Measurements from ENCODE around the gene TSPAN5.

TSPAN5 gene

GRCh38 chr4:98514741-98515469, 143.5 kb downstream of the TSPAN5 start:
- no peak for DNase-seq

GRCh38 chr4:98512918-98513317, 145.5 kb downstream of the TSPAN5 start:
- no peak for DNase-seq

DNA sequence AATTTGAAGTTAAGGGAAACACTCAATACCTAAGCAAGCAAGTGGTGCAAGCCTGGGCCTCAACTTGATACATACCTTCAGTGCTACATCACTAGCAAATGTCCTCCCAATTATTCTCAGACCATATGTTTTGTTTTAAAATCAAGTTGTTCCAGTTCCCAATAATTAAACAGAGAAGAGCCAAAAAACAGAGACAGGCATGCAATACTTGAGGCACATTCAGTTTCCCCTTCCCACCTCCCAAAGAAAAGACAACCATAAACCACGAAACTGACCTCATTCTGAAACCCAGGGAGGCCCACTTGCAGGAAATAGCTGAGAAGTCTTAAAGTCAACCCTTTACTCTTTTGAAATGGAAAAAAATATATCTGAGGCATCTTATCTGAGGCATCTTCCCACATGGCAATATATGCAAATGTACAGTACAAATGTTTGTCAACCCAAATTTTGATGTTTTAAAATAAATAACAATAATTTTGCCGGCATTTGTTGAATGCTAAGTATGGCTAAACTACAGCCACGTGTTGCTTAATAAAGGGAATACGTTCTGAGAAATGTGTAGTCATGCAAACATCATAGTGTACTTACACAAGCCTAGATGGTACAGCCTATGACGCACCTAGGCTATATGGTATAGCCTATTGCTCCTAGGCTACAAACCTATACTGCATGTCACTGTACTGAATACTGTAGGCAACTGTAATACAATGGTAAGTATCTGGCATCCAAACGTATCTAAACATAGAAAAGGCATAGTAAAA, 147.5 kb downstream of the TSPAN5 start:
- DNase-seq = no peak

DNA sequence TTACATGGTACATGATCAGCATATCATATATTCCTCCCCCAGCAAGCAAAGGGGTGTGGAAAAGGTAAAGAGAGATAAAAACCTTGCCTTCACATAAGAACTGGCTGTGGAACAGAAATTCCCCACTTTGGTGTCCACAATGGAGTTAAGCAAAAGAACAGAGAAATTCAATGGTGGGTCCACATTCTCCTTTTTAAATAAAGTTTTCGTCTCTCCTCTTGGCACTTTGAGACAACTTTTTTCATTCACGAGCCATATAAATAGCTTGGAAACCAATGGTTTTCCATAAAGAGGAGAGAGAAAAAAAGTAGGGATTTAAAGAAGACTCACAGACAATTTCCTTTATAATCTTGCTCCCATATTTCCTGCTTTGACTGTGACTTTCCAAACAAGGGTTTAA, 148.1 kb downstream of the TSPAN5 start:
- DNase-seq = no peak

- DNase-seq = no peak
Measured at GRCh38 chr4:98509721-98510120, 148.7 kb downstream of the TSPAN5 start.

- DNase-seq = no peak
Measured at GRCh38 chr4:98508829-98509598, 149.4 kb downstream of the TSPAN5 start.

- no peak for DNase-seq
Measured at GRCh38 chr4:98508248-98508647, 150.2 kb downstream of the TSPAN5 start.

DNA sequence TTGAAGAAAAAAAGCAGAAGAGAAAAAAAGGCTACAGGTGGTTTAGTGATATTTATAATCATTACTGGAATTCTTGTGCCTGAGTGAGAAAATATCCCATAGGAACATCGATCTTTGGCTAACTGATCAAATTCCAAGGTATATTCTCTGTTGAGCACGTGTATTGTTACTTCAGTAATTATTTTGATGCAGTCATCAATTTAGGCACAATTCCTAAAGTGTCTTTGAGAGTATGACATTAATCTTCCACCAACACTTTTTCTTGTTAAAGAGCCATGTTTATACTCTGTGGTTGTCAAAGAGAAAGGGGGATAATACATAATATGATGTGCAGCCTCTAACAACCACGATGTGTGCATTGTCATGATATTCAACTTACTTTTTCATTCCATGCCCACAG, 151.1 kb downstream of the TSPAN5 start:
- DNase-seq = no peak

GRCh38 chr4:98506462-98507132, 151.8 kb downstream of the TSPAN5 start:
- no peak for DNase-seq

DNA sequence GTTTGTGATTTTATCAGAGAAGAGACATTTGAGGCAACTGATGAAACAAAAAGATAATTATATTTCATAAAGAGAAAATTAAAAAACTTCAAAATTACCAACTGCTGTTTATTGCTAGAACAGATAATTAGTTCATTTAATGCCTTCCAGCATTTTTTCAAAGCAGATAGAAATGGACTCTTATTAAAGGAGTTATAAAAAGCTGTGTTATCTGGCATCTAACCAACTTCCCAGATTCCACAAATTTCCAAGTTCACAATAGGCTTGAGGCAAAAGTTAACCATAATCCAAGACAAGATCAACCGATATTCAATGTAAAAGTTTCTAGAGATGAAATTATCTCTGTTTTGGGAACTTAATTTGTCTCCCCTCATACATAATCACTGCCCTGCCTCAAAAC, 152.4 kb downstream of the TSPAN5 start:
- no peak for DNase-seq

- DNase-seq = no peak
Measured at GRCh38 chr4:98504091-98504490, 154.3 kb downstream of the TSPAN5 start.

- no peak for DNase-seq
Measured at GRCh38 chr4:98503676-98504075, 154.7 kb downstream of the TSPAN5 start.

DNA sequence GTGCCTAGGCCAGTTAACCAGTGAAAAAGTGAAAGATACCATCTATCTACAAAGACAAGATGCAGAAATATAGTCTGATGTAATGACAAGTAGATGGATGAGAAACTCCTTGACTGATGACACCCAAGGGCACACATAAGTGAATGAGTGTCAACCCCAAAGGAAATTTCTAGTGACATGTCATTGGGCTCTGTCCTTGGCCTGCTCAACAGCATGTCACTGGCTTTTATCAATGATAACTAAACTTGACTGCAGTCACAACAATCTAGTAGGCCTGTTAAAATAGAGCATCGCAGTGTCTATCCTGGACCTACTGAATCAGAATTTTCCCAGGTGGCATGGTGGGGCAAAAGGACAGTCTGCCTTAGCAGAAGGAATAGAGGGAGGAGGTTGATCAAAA, 155.8 kb downstream of the TSPAN5 start:
- no peak for DNase-seq

GRCh38 chr4:98502031-98502430, 156.4 kb downstream of the TSPAN5 start:
- no peak for DNase-seq

DNA sequence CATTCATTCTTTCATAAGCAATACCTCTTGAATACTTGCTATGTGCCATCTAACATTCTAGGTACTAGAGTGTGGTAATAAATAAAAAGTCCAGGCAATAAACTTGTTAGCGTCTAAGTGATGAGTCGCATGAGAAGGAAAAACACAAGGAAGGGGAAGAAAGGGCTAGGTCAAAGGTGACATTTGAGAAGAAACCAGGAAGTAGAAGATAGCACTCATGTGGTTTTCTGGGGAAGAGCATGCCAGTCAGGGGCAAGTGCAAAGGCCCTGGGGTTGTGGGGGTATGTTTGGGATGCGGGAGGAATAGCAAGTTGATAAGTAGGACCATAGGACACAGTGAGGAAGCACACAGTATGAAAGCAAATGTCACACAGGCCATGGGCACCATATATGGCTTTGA, 157.0 kb downstream of the TSPAN5 start:
- no peak for DNase-seq

GRCh38 chr4:98498774-98499173, 159.6 kb downstream of the TSPAN5 start:
- DNase-seq = no peak

DNA sequence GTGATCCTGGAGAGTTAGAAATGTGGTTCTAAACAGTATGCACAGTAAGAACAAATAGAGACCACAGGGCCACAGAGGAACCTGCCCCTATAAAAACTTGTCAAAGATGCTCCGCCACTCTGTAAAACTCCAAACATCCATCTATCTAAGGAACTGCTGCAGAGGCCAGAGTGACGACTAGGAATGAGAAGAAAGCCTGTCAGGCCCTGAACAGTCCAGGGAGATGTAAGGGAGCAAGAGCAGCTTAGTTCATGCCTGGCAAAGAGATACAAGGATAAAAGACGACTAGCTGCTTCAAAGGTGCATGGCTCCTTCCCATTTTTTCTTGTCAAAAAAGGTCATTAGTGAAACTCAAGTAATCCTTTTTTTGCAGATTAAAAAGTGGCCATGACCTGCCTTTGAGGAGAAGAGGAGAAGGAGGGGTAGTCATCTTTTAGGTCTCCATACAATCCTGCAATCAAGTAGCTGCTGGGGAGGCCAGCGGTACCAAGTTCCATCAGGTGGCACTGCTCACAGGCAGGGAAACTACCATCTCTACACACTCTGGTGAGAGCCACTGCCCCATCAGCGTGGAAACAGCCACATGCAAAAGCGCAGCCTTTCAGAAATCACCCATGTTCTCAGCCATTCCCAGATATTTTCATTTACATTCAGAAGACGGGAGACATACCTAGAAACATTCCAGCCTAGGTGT, 162.1 kb downstream of the TSPAN5 start:
- DNase-seq = no peak

GRCh38 chr4:98493296-98493695, 165.1 kb downstream of the TSPAN5 start:
- DNase-seq = no peak

GRCh38 chr4:98491899-98492559, 166.4 kb downstream of the TSPAN5 start:
- no peak for DNase-seq

GRCh38 chr4:98490251-98490650, 168.2 kb downstream of the TSPAN5 start:
- DNase-seq = no peak

GRCh38 chr4:98485816-98486345, 172.5 kb downstream of the TSPAN5 start:
- no peak for DNase-seq

- DNase-seq = no peak
Measured at GRCh38 chr4:98484031-98484430, 174.4 kb downstream of the TSPAN5 start.

Data from activated CD4-positive, alpha-beta T cell treated with anti-CD3 and anti-CD28 coated beads for 1 hour (primary cell).